A549 (cell line): ENCODE results near the gene TNIK.

ENCODE experiments used
- CTCF ChIP-seq: fragments of >200 bp; sonication (Bioruptor Twin); formaldehyde crosslinking; IDR thresholded peaks from 3 replicates; pipeline ENCODE4 v1.5.1; 2016
- REST ChIP-seq: fragments of 200-600 bp; sonication (generic); IDR thresholded peaks from 2 replicates; pipeline ENCODE4 v1.6.1; 2016; ENCODE audit warnings: antibody characterized with exemption, mild to moderate bottlenecking, moderate library complexity

- TF ChIP-seq REST (no peak), CTCF (no peak)
Measured at GRCh38 chr3:171240504-171240835, 219.7 kb downstream of the TNIK start.
